ENCODE results near the gene CDKAL1.

CDKAL1 gene

GRCh38 chr6:20933057-20933788 is 399.0 kb downstream of the CDKAL1 start:
- CTCF ChIA-PET, result no interaction called here
- TF ChIP-seq ELF4 (IDR thresholded peaks at IDR 0.05), result no peak
- TF ChIP-seq PKNOX1 (IDR thresholded peaks at IDR 0.05), result peak; percentile 70
- DNase-seq (ENCODE audit: extremely low spot score), result no peak
- POLR2A ChIA-PET, result no interaction called here

GRCh38 chr6:20936949-20937348 is 402.7 kb downstream of the CDKAL1 start:
- ChIA-PET POLR2A (no interaction called here), CTCF (no interaction called here)
- no peak for TF ChIP-seq SP1 (IDR thresholded peaks at IDR 0.05)
- no peak for TF ChIP-seq CTBP1 (IDR thresholded peaks at IDR 0.05; ENCODE audit: borderline replicate concordance)
- TF ChIP-seq TARDBP (IDR thresholded peaks at IDR 0.05), result no peak
- TF ChIP-seq FOXA1 (IDR thresholded peaks at IDR 0.05), result no peak
- TF ChIP-seq FOXM1 (IDR thresholded peaks at IDR 0.05; ENCODE audit: borderline replicate concordance), result no peak
- no peak for TF ChIP-seq HDGF (IDR thresholded peaks at IDR 0.05; ENCODE audit: borderline replicate concordance)
- TF ChIP-seq L3MBTL2 (conservative IDR thresholded peaks at IDR 0.05), result no peak
- no peak for TF ChIP-seq BHLHE40 (IDR thresholded peaks at IDR 0.05; ENCODE audit: borderline replicate concordance)
- DNase-seq (ENCODE audit: extremely low spot score), result no peak

- CTCF ChIA-PET, result interaction anchor here (0.5 kb wide), 1 partner anchor 9 kb away, joined by 3 read pairs; no protein-coding TSS in a partner anchor
- POLR2A ChIA-PET, result no interaction called here
- TF ChIP-seq PKNOX1 (IDR thresholded peaks at IDR 0.05) (peak; percentile 7; the same call in 1 of the 2 replicates), FOXM1 (IDR thresholded peaks at IDR 0.05; ENCODE audit: borderline replicate concordance) (no peak)
Observed at GRCh38 chr6:20939161-20939775, 405.0 kb downstream of the CDKAL1 start.

GRCh38 chr6:20943040-20943627 is 408.9 kb downstream of the CDKAL1 start:
- no peak for DNase-seq (ENCODE audit: extremely low spot score)
- POLR2A ChIA-PET, result no interaction called here
- CTCF ChIA-PET, result no interaction called here
- TF ChIP-seq ELF4 (IDR thresholded peaks at IDR 0.05) (no peak), FOXM1 (IDR thresholded peaks at IDR 0.05; ENCODE audit: borderline replicate concordance) (no peak), FOXK2 (IDR thresholded peaks at IDR 0.05) (no peak), FOXA1 (IDR thresholded peaks at IDR 0.05) (no peak), SUZ12 (IDR thresholded peaks at IDR 0.05) (no peak), ARNT (IDR thresholded peaks at IDR 0.05) (no peak), LEF1 (IDR thresholded peaks at IDR 0.05; ENCODE audit: borderline replicate concordance) (no peak), NFRKB (IDR thresholded peaks at IDR 0.05) (no peak), ZNF384 (IDR thresholded peaks at IDR 0.05) (no peak), PKNOX1 (IDR thresholded peaks at IDR 0.05) (no peak), CTBP1 (IDR thresholded peaks at IDR 0.05; ENCODE audit: borderline replicate concordance) (no peak), TARDBP (IDR thresholded peaks at IDR 0.05) (no peak), HDGF (IDR thresholded peaks at IDR 0.05; ENCODE audit: borderline replicate concordance) (no peak), SP1 (IDR thresholded peaks at IDR 0.05) (no peak), BHLHE40 (IDR thresholded peaks at IDR 0.05; ENCODE audit: borderline replicate concordance) (no peak), L3MBTL2 (conservative IDR thresholded peaks at IDR 0.05) (no peak)

More at GRCh38 chr6:20939161-20939775, 405.0 kb downstream of the CDKAL1 start:
- DNase-seq (ENCODE audit: extremely low spot score), result no peak

GRCh38 chr6:20943922-20944321 is 409.7 kb downstream of the CDKAL1 start:
- no peak for DNase-seq (ENCODE audit: extremely low spot score)
- ChIA-PET POLR2A (no interaction called here), CTCF (no interaction called here)
- no peak for TF ChIP-seq ELF4 (IDR thresholded peaks at IDR 0.05)
- TF ChIP-seq FOXK2 (IDR thresholded peaks at IDR 0.05), result no peak
- no peak for TF ChIP-seq ARNT (IDR thresholded peaks at IDR 0.05)
- TF ChIP-seq FOXM1 (IDR thresholded peaks at IDR 0.05; ENCODE audit: borderline replicate concordance), result no peak
- no peak for TF ChIP-seq L3MBTL2 (conservative IDR thresholded peaks at IDR 0.05)
- TF ChIP-seq SP1 (IDR thresholded peaks at IDR 0.05), result no peak
- TF ChIP-seq BHLHE40 (IDR thresholded peaks at IDR 0.05; ENCODE audit: borderline replicate concordance), result no peak
- no peak for TF ChIP-seq TARDBP (IDR thresholded peaks at IDR 0.05)
- no peak for TF ChIP-seq CTBP1 (IDR thresholded peaks at IDR 0.05; ENCODE audit: borderline replicate concordance)
- TF ChIP-seq SUZ12 (IDR thresholded peaks at IDR 0.05), result no peak
- no peak for TF ChIP-seq ZNF384 (IDR thresholded peaks at IDR 0.05)
- no peak for TF ChIP-seq HDGF (IDR thresholded peaks at IDR 0.05; ENCODE audit: borderline replicate concordance)
- TF ChIP-seq LEF1 (IDR thresholded peaks at IDR 0.05; ENCODE audit: borderline replicate concordance), result no peak

GRCh38 chr6:20946022-20946421 is 411.8 kb downstream of the CDKAL1 start:
- POLR2A ChIA-PET, result no interaction called here
- no peak for DNase-seq (ENCODE audit: extremely low spot score)
- CTCF ChIA-PET, result interaction anchor here (0.5 kb wide), 1 partner anchor 239 kb away, joined by 3 read pairs; no protein-coding TSS in a partner anchor

More at GRCh38 chr6:20946022-20946421, 411.8 kb downstream of the CDKAL1 start:
- TF ChIP-seq PKNOX1 (IDR thresholded peaks at IDR 0.05) (no peak), SUZ12 (IDR thresholded peaks at IDR 0.05) (no peak), L3MBTL2 (conservative IDR thresholded peaks at IDR 0.05) (no peak), FOXM1 (IDR thresholded peaks at IDR 0.05; ENCODE audit: borderline replicate concordance) (no peak), ZNF384 (IDR thresholded peaks at IDR 0.05) (no peak), FOXA1 (IDR thresholded peaks at IDR 0.05) (no peak), CTBP1 (IDR thresholded peaks at IDR 0.05; ENCODE audit: borderline replicate concordance) (no peak), HDGF (IDR thresholded peaks at IDR 0.05; ENCODE audit: borderline replicate concordance) (no peak), ELF4 (IDR thresholded peaks at IDR 0.05) (no peak), FOXK2 (IDR thresholded peaks at IDR 0.05) (no peak), SP1 (IDR thresholded peaks at IDR 0.05) (no peak), ARNT (IDR thresholded peaks at IDR 0.05) (no peak)
